MM.1S (cell line): ENCODE results near the gene MUCL3.

Experiments used
- EZH2 ChIP-seq: fragments of 300-600 bp; sonication (generic); optimal IDR thresholded peaks from 2 replicates; pipeline ENCODE3; 2017; ENCODE audit warnings: low read depth, mild to moderate bottlenecking, antibody characterized with exemption, low read length, mixed read lengths
- TF ChIP-seq, protein P1 (sequence below): fragments of 300-600 bp; sonication (generic); IDR thresholded peaks from 2 replicates; pipeline ENCODE4 v1.5.1; 2016; ENCODE audit warnings: antibody characterized with exemption, low read length, mixed read lengths

DNA sequence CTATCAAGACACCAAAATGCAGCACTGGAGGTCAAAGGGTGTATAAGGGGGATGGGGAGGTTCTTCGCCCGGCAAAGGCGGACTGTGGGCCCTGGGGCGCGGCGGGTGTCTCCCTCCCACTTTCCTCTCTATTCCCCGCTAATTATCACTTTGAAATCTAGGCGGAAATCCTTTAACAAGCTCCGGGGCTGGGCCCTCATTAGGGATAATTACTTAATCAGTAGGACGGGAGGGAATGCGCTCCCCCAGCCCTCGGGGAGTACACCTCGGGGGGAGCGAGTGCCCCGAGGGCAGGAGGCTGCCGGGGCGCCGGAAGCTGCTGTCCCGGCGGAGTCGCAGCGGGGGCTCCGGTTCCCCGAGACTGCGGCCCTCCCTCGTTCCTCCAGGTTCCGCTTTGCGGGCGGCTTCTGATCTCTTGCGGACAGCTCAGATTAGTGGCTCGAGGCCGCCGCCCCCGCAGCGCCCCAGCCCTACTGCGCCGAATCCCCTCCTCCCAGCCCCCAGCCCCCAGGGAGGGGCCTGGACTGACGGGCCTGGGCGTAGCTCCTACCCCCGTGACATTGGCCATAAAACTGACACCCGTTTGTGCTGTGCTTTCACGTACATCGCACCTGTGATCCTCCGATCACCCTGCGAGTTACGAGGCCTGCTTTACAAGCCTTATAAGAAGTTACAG is 14.7 kb downstream of the MUCL3 start:
- TF ChIP-seq EZH2 = no peak
- TF ChIP-seq, protein P1, sequence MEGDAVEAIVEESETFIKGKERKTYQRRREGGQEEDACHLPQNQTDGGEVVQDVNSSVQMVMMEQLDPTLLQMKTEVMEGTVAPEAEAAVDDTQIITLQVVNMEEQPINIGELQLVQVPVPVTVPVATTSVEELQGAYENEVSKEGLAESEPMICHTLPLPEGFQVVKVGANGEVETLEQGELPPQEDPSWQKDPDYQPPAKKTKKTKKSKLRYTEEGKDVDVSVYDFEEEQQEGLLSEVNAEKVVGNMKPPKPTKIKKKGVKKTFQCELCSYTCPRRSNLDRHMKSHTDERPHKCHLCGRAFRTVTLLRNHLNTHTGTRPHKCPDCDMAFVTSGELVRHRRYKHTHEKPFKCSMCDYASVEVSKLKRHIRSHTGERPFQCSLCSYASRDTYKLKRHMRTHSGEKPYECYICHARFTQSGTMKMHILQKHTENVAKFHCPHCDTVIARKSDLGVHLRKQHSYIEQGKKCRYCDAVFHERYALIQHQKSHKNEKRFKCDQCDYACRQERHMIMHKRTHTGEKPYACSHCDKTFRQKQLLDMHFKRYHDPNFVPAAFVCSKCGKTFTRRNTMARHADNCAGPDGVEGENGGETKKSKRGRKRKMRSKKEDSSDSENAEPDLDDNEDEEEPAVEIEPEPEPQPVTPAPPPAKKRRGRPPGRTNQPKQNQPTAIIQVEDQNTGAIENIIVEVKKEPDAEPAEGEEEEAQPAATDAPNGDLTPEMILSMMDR = no peak
